Left lung (tissue), 10 donors: ENCODE data around the gene SLC10A7. TPM values are rescaled to one million over a fixed set of nuclear protein-coding genes. Genes with fewer than 3 reads are reported as not detected.

Experiments
- ATAC-seq: fragments of 200-7000 bp; cut with Tn5 transposase; one replicate; pipeline ENCODE4 v1.9.1; 2020; ENCODE audit warnings: moderate library complexity
- DNase-seq, 4 donors: peaks; one replicate each; pipeline ENCODE4 v3.0.0-alpha.2; 2013 to 2020
- H3K27ac ChIP-seq, 2 donors: fragments of 200-600 bp; sonication (generic) in 1 of 2; one replicate each; pipeline versions ENCODE4 v1.5.0 to v1.8.0; 2020 to 2021
- H3K27me3 ChIP-seq, 2 donors: fragments of 200-600 bp; sonication (generic) in 1 of 2; one replicate each; pipeline versions ENCODE4 v1.5.0 to v1.8.0; 2020 to 2021
- H3K36me3 ChIP-seq, 2 donors: fragments of 200-600 bp; sonication (generic) in 1 of 2; one replicate each; pipeline versions ENCODE4 v1.5.0 to v1.8.0; 2020 to 2021
- H3K4me1 ChIP-seq, 2 donors: fragments of 200-600 bp; one replicate each; pipeline ENCODE4 v1.8.0; 2021
- H3K4me3 ChIP-seq, 2 donors: fragments of 200-600 bp; sonication (generic) in 1 of 2; one replicate each; pipeline versions ENCODE4 v1.5.0 to v1.8.0; 2020 to 2021; ENCODE audit warnings: mild to moderate bottlenecking in 1 of 2
- H3K9me3 ChIP-seq, 2 donors: fragments of 200-600 bp; sonication (generic) in 1 of 2; one replicate each; pipeline versions ENCODE4 v1.5.0 to v1.8.0; 2020 to 2021
- intact Hi-C, 2 donors: fragments of 100-400 bp; cut with DNase I; formaldehyde crosslinking; loops; one replicate each; pipeline versions ENCODE4 v1.11.2 to v1.14.2; 2022
- polyA plus RNA-seq, 6 donors: library from polyadenylated mRNA; unstranded; fragments of 120-200 nt; gene quantifications; one replicate each; pipeline ENCODE4 v1.2.1, GENCODE V29; 2013; ENCODE audit not compliant: insufficient read length in 6 of 6
- total RNA-seq, 2 donors: library from RNA; stranded (reverse); fragmentation: NEBNext Ultra II Directional; extraction: Animal tissue kit (Norgen Biotek cat#: 25700); gene quantifications; one replicate each; pipeline ENCODE4 v1.2.1, GENCODE V29; 2021
- TF ChIP-seq, protein P1 (sequence below), 2 donors: fragments of 200-600 bp; sonication (generic) in 1 of 2; IDR thresholded peaks; one replicate each; pipeline versions ENCODE4 v1.5.0 to v1.8.0; 2021; ENCODE audit warnings: antibody characterized with exemption in 2 of 2
- donor health status: DM: no; HTN: yes; CAD: no.
- donor health status: DM: no; HTN: no; CAD: no.

SLC10A7 gene
- total and polyA plus RNA-seq, 8 donors, result 16.3 to 22.0 (median 18.1) TPM

DNA sequence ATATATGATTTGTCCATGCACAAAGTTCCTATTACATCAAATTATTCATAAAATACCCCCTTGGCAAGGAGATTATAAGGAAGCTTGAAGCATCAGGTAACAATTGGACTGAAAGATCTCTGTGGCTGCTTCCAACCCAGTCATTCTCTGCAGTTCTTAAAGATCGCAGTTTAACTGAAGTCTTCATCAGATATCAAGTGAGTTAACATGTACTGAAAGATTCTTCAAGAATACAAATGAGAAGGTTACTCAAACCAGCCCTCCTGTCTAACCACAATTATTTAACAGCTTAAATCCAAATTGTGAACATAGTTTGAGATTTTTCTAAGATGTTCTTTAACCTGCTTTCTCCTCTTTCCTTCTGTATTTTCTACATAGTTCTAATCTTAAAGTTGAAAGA lies 56.1 kb downstream of the SLC10A7 start:
- Histone ChIP-seq H3K4me3 (no peak overlapping the region), H3K36me3 (no peaks in the 10 kb centered on the region), H3K9me3 (no peaks in the 10 kb centered on the region), H3K27ac (no peak overlapping the region), H3K27me3 (no peaks in the 10 kb centered on the region), H3K4me1 (no peaks in the 10 kb centered on the region)
- ATAC-seq (no peak), DNase-seq (no peak)
- TF ChIP-seq, protein P1, sequence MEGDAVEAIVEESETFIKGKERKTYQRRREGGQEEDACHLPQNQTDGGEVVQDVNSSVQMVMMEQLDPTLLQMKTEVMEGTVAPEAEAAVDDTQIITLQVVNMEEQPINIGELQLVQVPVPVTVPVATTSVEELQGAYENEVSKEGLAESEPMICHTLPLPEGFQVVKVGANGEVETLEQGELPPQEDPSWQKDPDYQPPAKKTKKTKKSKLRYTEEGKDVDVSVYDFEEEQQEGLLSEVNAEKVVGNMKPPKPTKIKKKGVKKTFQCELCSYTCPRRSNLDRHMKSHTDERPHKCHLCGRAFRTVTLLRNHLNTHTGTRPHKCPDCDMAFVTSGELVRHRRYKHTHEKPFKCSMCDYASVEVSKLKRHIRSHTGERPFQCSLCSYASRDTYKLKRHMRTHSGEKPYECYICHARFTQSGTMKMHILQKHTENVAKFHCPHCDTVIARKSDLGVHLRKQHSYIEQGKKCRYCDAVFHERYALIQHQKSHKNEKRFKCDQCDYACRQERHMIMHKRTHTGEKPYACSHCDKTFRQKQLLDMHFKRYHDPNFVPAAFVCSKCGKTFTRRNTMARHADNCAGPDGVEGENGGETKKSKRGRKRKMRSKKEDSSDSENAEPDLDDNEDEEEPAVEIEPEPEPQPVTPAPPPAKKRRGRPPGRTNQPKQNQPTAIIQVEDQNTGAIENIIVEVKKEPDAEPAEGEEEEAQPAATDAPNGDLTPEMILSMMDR (IDR thresholded peaks at IDR 0.05), result no peak
- intact Hi-C loops, result no loop called here

DNA sequence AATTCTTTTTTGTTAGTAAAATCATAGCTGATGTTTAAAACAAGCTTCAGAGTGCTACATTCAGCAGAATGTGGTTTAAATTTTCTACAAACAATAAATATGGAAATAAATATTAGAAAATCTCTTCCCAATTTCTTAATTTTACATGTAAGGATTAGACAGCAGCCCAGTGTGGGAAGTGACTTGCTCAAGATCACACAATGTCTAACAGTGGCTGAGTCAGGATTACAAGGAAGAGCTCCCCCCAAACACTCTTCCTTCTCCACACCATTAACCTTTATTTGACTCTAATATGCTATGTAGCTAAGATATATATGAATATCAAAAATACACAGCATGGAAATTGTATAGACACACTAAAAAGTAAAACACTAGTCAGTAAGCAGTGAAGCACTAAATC lies 59.5 kb downstream of the SLC10A7 start:
- intact Hi-C loops, result no loop called here
- no peaks in the 10 kb centered on the region for H3K27me3 ChIP-seq
- TF ChIP-seq, protein P1 (IDR thresholded peaks at IDR 0.05), result no peak
- no peak overlapping the region for H3K4me3 ChIP-seq
- H3K9me3 ChIP-seq, result no peaks in the 10 kb centered on the region
- ATAC-seq (no peak), DNase-seq (no peak)
- H3K36me3 ChIP-seq, result no peaks in the 10 kb centered on the region
- no peak overlapping the region for H3K27ac ChIP-seq
- H3K4me1 ChIP-seq, result no peaks in the 10 kb centered on the region

DNA sequence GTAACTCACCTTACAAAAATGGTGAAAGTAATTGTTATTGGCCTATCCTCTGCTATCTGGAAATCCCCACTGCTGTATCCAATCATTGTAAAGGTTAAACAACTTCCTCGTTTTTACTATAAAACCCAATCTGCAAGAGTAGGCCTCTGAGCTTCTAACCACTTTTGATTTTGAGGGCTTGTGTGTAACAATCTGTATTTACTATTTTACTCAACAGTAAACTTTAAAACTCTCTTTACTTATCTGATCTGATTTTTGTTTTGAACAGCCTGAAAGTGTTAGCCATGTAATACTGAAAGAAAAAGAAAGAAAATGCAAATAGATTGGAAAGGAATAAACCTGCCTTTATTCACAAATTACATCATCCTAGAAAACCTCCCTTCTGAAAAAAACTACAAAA lies 63.1 kb downstream of the SLC10A7 start:
- TF ChIP-seq, protein P1 (IDR thresholded peaks at IDR 0.05), result no peak
- H3K27me3 ChIP-seq, result no peaks in the 10 kb centered on the region
- ATAC-seq (peak; percentile 38), DNase-seq (no peak)
- H3K4me1 ChIP-seq, result no peaks in the 10 kb centered on the region
- H3K9me3 ChIP-seq, result no peaks in the 10 kb centered on the region
- intact Hi-C loops, result no loop called here
- H3K27ac ChIP-seq, result no peak overlapping the region
- no peaks in the 10 kb centered on the region for H3K36me3 ChIP-seq
- no peak overlapping the region for H3K4me3 ChIP-seq

DNA sequence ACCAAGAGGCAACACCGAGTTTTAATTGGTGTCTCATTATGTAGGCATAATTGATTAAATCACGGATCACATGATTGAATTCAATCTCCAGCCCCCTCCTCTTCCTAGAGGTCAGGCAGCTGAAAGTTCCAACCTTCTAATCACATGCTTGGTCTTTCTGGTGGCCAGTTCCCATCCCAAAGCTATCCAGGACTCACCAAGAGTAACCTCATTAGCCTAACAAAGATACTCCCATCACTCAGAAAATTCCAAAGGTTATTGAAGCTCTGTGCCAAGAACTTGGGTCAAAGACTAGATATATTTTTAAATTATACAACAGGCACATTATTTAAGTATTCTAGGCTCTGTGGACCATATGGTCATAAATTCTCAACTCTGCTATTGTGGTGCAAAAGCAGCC lies 65.1 kb downstream of the SLC10A7 start:
- Histone ChIP-seq H3K4me1 (no peaks in the 10 kb centered on the region), H3K36me3 (no peaks in the 10 kb centered on the region), H3K4me3 (no peak overlapping the region), H3K27ac (no peak overlapping the region), H3K9me3 (peaks cover 0 to under 1% of the 10 kb centered on the region in 2 donors), H3K27me3 (no peaks in the 10 kb centered on the region)
- DNase-seq (no peak), ATAC-seq (no peak)
- intact Hi-C loops, result no loop called here
- TF ChIP-seq, protein P1 (IDR thresholded peaks at IDR 0.05), result no peak

DNA sequence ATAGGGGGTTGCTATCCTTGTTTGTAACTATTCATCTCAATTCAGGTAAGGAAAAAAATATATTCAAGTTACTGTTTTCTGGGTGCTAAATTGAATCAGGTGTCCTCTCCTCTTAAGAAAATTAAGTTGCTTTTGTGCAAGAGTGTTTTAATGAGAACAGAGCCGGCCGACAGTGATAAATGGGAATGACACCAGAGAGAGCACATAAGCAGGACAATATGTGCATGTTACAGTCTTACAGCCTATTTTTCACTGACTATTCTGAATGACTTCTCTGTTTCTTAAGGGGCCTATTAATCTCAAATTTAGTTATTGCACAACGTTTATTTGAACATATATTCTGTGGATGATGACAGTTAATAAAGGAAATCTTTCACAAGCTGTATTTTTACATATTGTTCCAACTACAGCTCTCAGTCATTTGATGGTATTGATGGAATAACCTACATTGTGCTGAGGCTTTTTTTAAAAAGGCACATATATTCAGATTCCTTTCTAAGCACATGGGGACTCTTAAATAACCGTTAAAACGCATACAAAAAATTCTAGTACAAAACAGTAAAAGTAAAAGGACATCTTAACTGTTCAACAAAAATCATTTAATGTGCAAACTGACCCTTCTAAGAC lies 68.4 kb downstream of the SLC10A7 start:
- no peak overlapping the region for H3K27ac ChIP-seq
- TF ChIP-seq, protein P1 (IDR thresholded peaks at IDR 0.05), result no peak
- H3K9me3 ChIP-seq, result peaks cover 0 to 4% of the 10 kb centered on the region in 2 donors
- no peak overlapping the region for H3K4me3 ChIP-seq
- no peak for DNase-seq
- no peaks in the 10 kb centered on the region for H3K4me1 ChIP-seq
- no peaks in the 10 kb centered on the region for H3K36me3 ChIP-seq
- intact Hi-C loops, result no loop called here
- no peaks in the 10 kb centered on the region for H3K27me3 ChIP-seq
- ATAC-seq, result no peak
